ENCODE results near the gene KIF1B.

GRCh38 chr1:10319750-10320149, 109.4 kb downstream of the KIF1B start:
- TF ChIP-seq TAF1 (IDR thresholded peaks at IDR 0.05; ENCODE audit: low read depth) (no peak), EGR1 (IDR thresholded peaks at IDR 0.05) (no peak), TCF12 (IDR thresholded peaks at IDR 0.05; ENCODE audit: low read depth) (no peak), EP300 (IDR thresholded peaks at IDR 0.05; ENCODE audit: borderline replicate concordance) (no peak), ZBTB7A (IDR thresholded peaks at IDR 0.05; ENCODE audit: low read depth) (no peak), NFIC (IDR thresholded peaks at IDR 0.05) (no peak), YY1 (IDR thresholded peaks at IDR 0.05; ENCODE audit: low read depth) (no peak), REST (IDR thresholded peaks at IDR 0.05; ENCODE audit: low read depth) (no peak), USF1 (IDR thresholded peaks at IDR 0.05) (no peak), FOXM1 (IDR thresholded peaks at IDR 0.05; ENCODE audit: borderline replicate concordance, low read depth) (no peak), CREB1 (IDR thresholded peaks at IDR 0.05; ENCODE audit: low read depth) (no peak)

Data from Ishikawa (cell line).